HepG2 (cell line): ENCODE data around the gene TYMS. TPM values are rescaled to one million over a fixed set of nuclear protein-coding genes. Genes with fewer than 3 reads are reported as not detected.

Source experiments
- ATAC-seq: fragments of 200-7000 bp; cut with Tn5 transposase; 3 replicates; pipeline ENCODE4 v1.9.1; 2020; ENCODE audit warnings: mild to moderate bottlenecking, moderate library complexity
- BruUV-seq: library from RNA; stranded (reverse); fragments of 400-500 nt; replicated peaks from 2 replicates; lab custom pipeline; 2021; lab: Mats Ljungman, UMichigan
- CTCF ChIA-PET: fragments of 300-600 bp; formaldehyde crosslinking; extraction: SDS; loops from one replicate; lab custom pipeline; 2021; ENCODE audit warnings: low total read pairs, inconsistent platforms, low intra/inter-chr PET ratio; lab: Yijun Ruan, JAX
- POLR2A ChIA-PET: fragments of 350-600 bp; sonication (Branson Sonifier 250); formaldehyde crosslinking; loops from one replicate; lab custom pipeline; 2020; ENCODE audit warnings: antibody characterized with exemption, inconsistent platforms; lab: Yijun Ruan, JAX
- DNase-seq: peaks from one replicate; pipeline ENCODE4 v3.0.0-alpha.2; 2015; ENCODE audit warnings: low spot score
- FAIRE-seq: peaks from 3 replicates; lab custom pipeline; 2011; peaks lifted over from hg19 to GRCh38; lab: Jason Lieb, UNC
- H2AFZ ChIP-seq: one replicate; pipeline ENCODE4 v1.6.1; 2011; ENCODE audit warnings: low read length, inconsistent platforms
- H3K27ac ChIP-seq: fragments of 300-600 bp; 3 replicates; pipeline ENCODE4 v1.8.0; 2011; ENCODE audit warnings: mixed run types, mild to moderate bottlenecking, mixed read lengths, low read length, inconsistent platforms; ENCODE audit not compliant: insufficient read depth; ENCODE audit errors: extremely low read length
- H3K27me3 ChIP-seq, 2 experiments: fragments of 200-600 bp in 1 of 2; 2 replicates in 1 of 2; 3 replicates in 1 of 2; pipeline versions ENCODE4 v1.6.0 to v1.8.0; 2011; ENCODE audit warnings: low read length in 2 of 2, mild to moderate bottlenecking in 2 of 2, moderate library complexity in 2 of 2, inconsistent platforms in 1 of 2; ENCODE audit not compliant: insufficient read depth in 2 of 2, control insufficient read depth in 1 of 2
- H3K36me3 ChIP-seq, 2 experiments: fragments of 200-600 bp in 1 of 2; replicated peaks in 1 of 2; 2 replicates in 1 of 2; 3 replicates in 1 of 2; pipeline versions ENCODE4 v1.5.1 to v1.8.0; 2011; ENCODE audit warnings: low read length in 2 of 2, inconsistent platforms in 1 of 2; ENCODE audit not compliant: insufficient read depth in 2 of 2, control insufficient read depth in 1 of 2
- H3K4me1 ChIP-seq: 2 replicates; pipeline ENCODE4 v1.5.1; 2012; ENCODE audit warnings: low read length, inconsistent platforms; ENCODE audit not compliant: insufficient read depth
- H3K4me2 ChIP-seq: 2 replicates; pipeline ENCODE4 v1.6.0; 2011; ENCODE audit warnings: low read depth, low read length, inconsistent platforms
- H3K4me3 ChIP-seq, 3 experiments: fragments of 200-600 bp in 1 of 3; sonication (generic), shearing (Covaris generic) in 1 of 3; replicated peaks in 1 of 3; 2 replicates each; pipeline ENCODE4 v1.5.1; 2011 to 2016; ENCODE audit warnings: low read length in 3 of 3, inconsistent platforms in 2 of 3, low read depth in 2 of 3, mild to moderate bottlenecking in 2 of 3, control low read depth in 1 of 3, mixed read lengths in 1 of 3; ENCODE audit not compliant: insufficient read depth in 1 of 3
- H3K79me2 ChIP-seq: one replicate; pipeline ENCODE4 v1.6.1; 2011; ENCODE audit warnings: low read length, inconsistent platforms; ENCODE audit not compliant: insufficient read depth
- H3K9ac ChIP-seq: 2 replicates; pipeline ENCODE4 v1.6.0; 2011; ENCODE audit warnings: mild to moderate bottlenecking, low read depth, low read length, inconsistent platforms; ENCODE audit not compliant: insufficient read depth
- H3K9me3 ChIP-seq: 2 replicates; pipeline ENCODE4 v1.5.1; 2012; ENCODE audit warnings: mild to moderate bottlenecking, low read length
- H4K20me1 ChIP-seq: 2 replicates; pipeline ENCODE4 v1.6.0; 2011; ENCODE audit warnings: inconsistent platforms, mild to moderate bottlenecking, low read length, moderate library complexity; ENCODE audit not compliant: insufficient read depth
- E2F5 ChIP-seq: sonication (generic); formaldehyde crosslinking; conservative IDR thresholded peaks from 2 replicates; pipeline ENCODE4 v1.4.0; 2020; ENCODE audit warnings: missing genetic modification reagents
- IRX3 ChIP-seq: sonication (generic); formaldehyde crosslinking; IDR thresholded peaks from 2 replicates; pipeline ENCODE4 v1.8.1; 2023; ENCODE audit warnings: mild to moderate bottlenecking, low read depth, missing genetic modification reagents, borderline replicate concordance
- PBX3 ChIP-seq: sonication (generic); formaldehyde crosslinking; IDR thresholded peaks from 2 replicates; pipeline ENCODE4 v1.8.1; 2023; ENCODE audit warnings: missing genetic modification reagents, inconsistent platforms, borderline replicate concordance
- POLR2A ChIP-seq, 2 experiments: IDR thresholded peaks; 2 replicates each; pipeline ENCODE4 v1.6.1; 2011; ENCODE audit warnings: low read depth in 2 of 2, low read length in 2 of 2, mild to moderate bottlenecking in 1 of 2, moderate library complexity in 1 of 2; ENCODE audit not compliant: insufficient read depth in 1 of 2
- TEAD2 ChIP-seq: sonication (generic); formaldehyde crosslinking; IDR thresholded peaks from 2 replicates; pipeline ENCODE4 v1.9.0; 2021; ENCODE audit warnings: missing genetic modification reagents
- WGBS: methylation state at CpG from one replicate; pipeline ENCODE4 v1.1.6; 2017; ENCODE audit warnings: low lambda C conversion rate; 5-methylcytosine and 5-hydroxymethylcytosine counted together
- in situ Hi-C: cut with HindIII; loops from 2 replicates; pipeline ENCODE4 v1.10.0; 2017; ENCODE audit warnings: low pct_unique_long_range_greater_than_20kb; ENCODE audit not compliant: extremely low pct_ligation_motif_present
- intact Hi-C: fragments of 100-400 bp; cut with micrococcal nuclease; formaldehyde crosslinking; loops from one replicate; pipeline ENCODE4 v1.10.0; 2022; ENCODE audit not compliant: unreplicated experiment
- polyA plus RNA-seq, 8 experiments: library from polyadenylated mRNA; depleted of rRNA in 3 of 8; stranded (reverse) in 7 of 8; unstranded in 1 of 8; fragments of >200 nt; fragmentation: Illumina TruSeq in 4 of 8; extraction: Trizol in 4 of 8; gene quantifications; 2 replicates each; pipeline versions ENCODE4 v1.2.1 to v1.2.3, GENCODE V29; 2011 to 2016; ENCODE audit warnings: low read depth in 4 of 8, missing spikeins in 1 of 8, mixed read lengths in 1 of 8; ENCODE audit not compliant: insufficient read depth in 1 of 8
- total RNA-seq, 5 experiments: library from RNA; depleted of rRNA; stranded (reverse); fragments of >200 nt; fragmentation: Illumina TruSeq; extraction: Trizol; gene quantifications; 2 replicates each; pipeline ENCODE4 v1.2.3, GENCODE V29; 2016; ENCODE audit warnings: low read depth in 1 of 5

TYMS gene
- total and polyA plus RNA-seq, 2 of the 13 experiments (the other 11 are each of a cell fraction or from before 2014, with no cell fraction given): 80.1 to 106 TPM

GRCh38 chr18:677145-677544 lies 19.7 kb downstream of the TYMS start (continued):
- TF ChIP-seq E2F5 (CRISPR knock-in tag) (no peak), IRX3 (CRISPR knock-in tag) (no peak), TEAD2 (CRISPR knock-in tag) (no peak)

GRCh38 chr18:677951-678381 lies 20.5 kb downstream of the TYMS start:
- Histone ChIP-seq H3K9ac (no peak overlapping the region), H3K27ac (no peak overlapping the region), H3K4me1 (peaks cover 9% of the 10 kb centered on the region), H3K4me2 (no peak overlapping the region), H2AFZ (no peak overlapping the region), H3K79me2 (no peaks in the 10 kb centered on the region), H3K4me3 (no peak overlapping the region), H3K9me3 (no peaks in the 10 kb centered on the region), H3K36me3 (peaks cover 31 to 78% of the 10 kb centered on the region in 2 experiments), H3K27me3 (no peaks in the 10 kb centered on the region), H4K20me1 (0 out of 2 replicates have a peak, but pooled peaks cover 3% of the 10 kb centered on the region)
- ATAC-seq: no peak
- ChIA-PET POLR2A (no interaction called here), CTCF (no interaction called here)
- no peak for FAIRE-seq
- DNase-seq: no peak
- WGBS: 93% methylated on average over 14 of the region's 14 CpGs
- in situ Hi-C loops: no loop called here
- intact Hi-C loops: no loop called here
- TF ChIP-seq PBX3 (CRISPR knock-in tag): no peak
- peak in 1 of 2 experiments; percentile 12; a peak in 1 of 4 replicates for TF ChIP-seq POLR2A (IDR thresholded peaks at IDR 0.05; ENCODE audit: insufficient read depth in 1 of 2, low read depth in 2 of 2, low read length in 2 of 2)
- no TSS peak for BruUV-seq
